HG03103 (cell line): ENCODE data around the gene TMPRSS9.
"Not testable (repeated sequence)": the region's sequence is repeated elsewhere in the genome, so short reads cannot be mapped to it uniquely, and the experiment has no call there.

Source experiments
- ATAC-seq: cut with Tn5 transposase; IDR thresholded peaks from one replicate; pipeline ENCODE4 v1.9.1; 2021; ENCODE audit warnings: low read depth; ENCODE audit not compliant: unreplicated experiment

The TMPRSS9 gene

GRCh38 chr19:2387367-2388288, 27.6 kb downstream of the TMPRSS9 start:
- ATAC-seq = no peak

GRCh38 chr19:2389594-2389993, 29.5 kb downstream of the TMPRSS9 start:
- ATAC-seq = no peak

- no peak for ATAC-seq
Measured at GRCh38 chr19:2391118-2391725, 31.2 kb downstream of the TMPRSS9 start.

- no peak for ATAC-seq
Measured at GRCh38 chr19:2392366-2392765, 32.3 kb downstream of the TMPRSS9 start.

GRCh38 chr19:2392899-2393298, 32.8 kb downstream of the TMPRSS9 start:
- ATAC-seq = not testable (repeated sequence)

GRCh38 chr19:2394054-2394441, 34.0 kb downstream of the TMPRSS9 start:
- no peak for ATAC-seq

GRCh38 chr19:2394442-2395292, 34.6 kb downstream of the TMPRSS9 start:
- no peak for ATAC-seq

GRCh38 chr19:2395293-2395829, 35.3 kb downstream of the TMPRSS9 start:
- not testable (repeated sequence) for ATAC-seq

GRCh38 chr19:2397173-2397572, 37.1 kb downstream of the TMPRSS9 start:
- not testable (repeated sequence) for ATAC-seq

GRCh38 chr19:2398735-2399305, 38.8 kb downstream of the TMPRSS9 start:
- no peak for ATAC-seq

GRCh38 chr19:2399582-2399981, 39.5 kb downstream of the TMPRSS9 start:
- ATAC-seq = no peak

GRCh38 chr19:2408247-2408646, 48.2 kb downstream of the TMPRSS9 start:
- ATAC-seq = no peak

GRCh38 chr19:2409352-2409912, 49.4 kb downstream of the TMPRSS9 start:
- no peak for ATAC-seq

- ATAC-seq = no peak
Measured at GRCh38 chr19:2410023-2410422, 50.0 kb downstream of the TMPRSS9 start.

GRCh38 chr19:2411709-2412108, 51.6 kb downstream of the TMPRSS9 start:
- ATAC-seq = no peak

GRCh38 chr19:2412449-2412848, 52.4 kb downstream of the TMPRSS9 start:
- ATAC-seq = no peak

GRCh38 chr19:2413159-2413558, 53.1 kb downstream of the TMPRSS9 start:
- no peak for ATAC-seq

- ATAC-seq = no peak
Measured at GRCh38 chr19:2413629-2414028, 53.6 kb downstream of the TMPRSS9 start.

- no peak for ATAC-seq
Measured at GRCh38 chr19:2415281-2415972, 55.4 kb downstream of the TMPRSS9 start.

- ATAC-seq = no peak
Measured at GRCh38 chr19:2415973-2416319, 55.9 kb downstream of the TMPRSS9 start.
